Neural cell (in vitro differentiated cells): ENCODE data around the gene VMP1. TPM values are rescaled to one million over a fixed set of nuclear protein-coding genes. Genes with fewer than 3 reads are reported as not detected.

ENCODE experiments used
- H2AFZ ChIP-seq: fragments of 200-600, 300-800 bp; sonication (generic), shearing (Covaris generic); 2 replicates; pipeline ENCODE4 v1.6.0; 2014; ENCODE audit warnings: low read depth, mild to moderate bottlenecking, antibody characterized with exemption, low read length, moderate library complexity
- H3F3A ChIP-seq: fragments of 200-600 bp; shearing (Covaris generic); 2 replicates; pipeline ENCODE4 v1.6.1; 2016; ENCODE audit warnings: mild to moderate bottlenecking, moderate library complexity, mixed read lengths, antibody characterized with exemption, low read length; ENCODE audit not compliant: insufficient read depth, poor library complexity, severe bottlenecking
- H3K27ac ChIP-seq: fragments of 200-600, 300-800 bp; sonication (generic), shearing (Covaris generic); 2 replicates; pipeline ENCODE4 v1.5.1; 2014; ENCODE audit warnings: mild to moderate bottlenecking, low read length, moderate library complexity
- H3K27me3 ChIP-seq: fragments of 300-800, 200-600 bp; sonication (generic), shearing (Covaris generic); 2 replicates; pipeline ENCODE4 v1.6.0; 2014; ENCODE audit warnings: mild to moderate bottlenecking, low read depth, low read length, moderate library complexity; ENCODE audit not compliant: insufficient read depth
- H3K36me3 ChIP-seq: fragments of 300-800, 200-600 bp; sonication (generic), shearing (Covaris generic); 2 replicates; pipeline ENCODE4 v1.5.1; 2014; ENCODE audit warnings: mild to moderate bottlenecking, antibody characterized with exemption, low read length, moderate library complexity; ENCODE audit not compliant: insufficient read depth
- H3K4me2 ChIP-seq: fragments of 300-800, 200-600 bp; sonication (generic), shearing (Covaris generic); 2 replicates; pipeline ENCODE4 v1.6.0; 2014; ENCODE audit warnings: mild to moderate bottlenecking, low read length
- H3K4me3 ChIP-seq: fragments of 300-800, 200-600 bp; sonication (generic), shearing (Covaris generic); 2 replicates; pipeline ENCODE4 v1.5.1; 2014; ENCODE audit warnings: mild to moderate bottlenecking, low read length, moderate library complexity
- H3K79me2 ChIP-seq: fragments of 200-600 bp; shearing (Covaris generic); replicated peaks from 2 replicates; pipeline ENCODE4 v1.6.0; 2014; ENCODE audit warnings: mild to moderate bottlenecking, low read length, moderate library complexity; ENCODE audit not compliant: insufficient read depth
- H3K9ac ChIP-seq: fragments of 300-800, 200-600 bp; sonication (generic), shearing (Covaris generic); 2 replicates; pipeline ENCODE4 v1.6.1; 2016; ENCODE audit warnings: mild to moderate bottlenecking, low read length, mixed read lengths
- H3K9me2 ChIP-seq: fragments of 200-600 bp; shearing (Covaris generic); 2 replicates; pipeline ENCODE4 v1.6.1; 2016; ENCODE audit warnings: mild to moderate bottlenecking, low read length, mixed read lengths; ENCODE audit not compliant: insufficient read depth
- H3K9me3 ChIP-seq: fragments of 200-600, 300-800 bp; sonication (generic), shearing (Covaris generic); 2 replicates; pipeline ENCODE4 v1.6.1; 2016; ENCODE audit warnings: mild to moderate bottlenecking, mixed run types, low read length, moderate library complexity, mixed read lengths
- H4K20me1 ChIP-seq: fragments of 200-600 bp; shearing (Covaris generic); 2 replicates; pipeline ENCODE4 v1.6.1; 2016; ENCODE audit warnings: mild to moderate bottlenecking, mixed run types; ENCODE audit not compliant: insufficient read depth
- CTCF ChIP-seq: fragments of 450-650 bp; IDR thresholded peaks from 2 replicates; pipeline ENCODE4 v1.5.1; 2014; ENCODE audit warnings: antibody characterized with exemption, mild to moderate bottlenecking, moderate library complexity; ENCODE audit not compliant: poor library complexity, severe bottlenecking
- EP300 ChIP-seq: fragments of 450-650 bp; conservative IDR thresholded peaks from 2 replicates; pipeline ENCODE4 v1.6.1; 2014; ENCODE audit warnings: antibody characterized with exemption, mild to moderate bottlenecking, moderate library complexity; ENCODE audit not compliant: poor library complexity, severe bottlenecking
- EZH2 ChIP-seq: fragments of 200-600, 300-800 bp; shearing (Covaris generic), sonication (generic); IDR thresholded peaks from 2 replicates; pipeline ENCODE4 v1.6.1; 2014; ENCODE audit warnings: antibody characterized with exemption, low read length, borderline replicate concordance, mild to moderate bottlenecking; ENCODE audit not compliant: insufficient read depth, poor library complexity, severe bottlenecking
- MXI1 ChIP-seq: fragments of 450-650 bp; conservative IDR thresholded peaks from 2 replicates; pipeline ENCODE4 v1.6.1; 2014; ENCODE audit warnings: antibody characterized with exemption, mild to moderate bottlenecking; ENCODE audit not compliant: poor library complexity, severe bottlenecking
- POLR2AphosphoS5 ChIP-seq: IDR thresholded peaks from 2 replicates; pipeline ENCODE4 v1.6.1; 2012
- RAD21 ChIP-seq: fragments of 450-650 bp; conservative IDR thresholded peaks from 2 replicates; pipeline ENCODE4 v1.6.1; 2014; ENCODE audit warnings: antibody characterized with exemption, mild to moderate bottlenecking, moderate library complexity
- REST ChIP-seq: IDR thresholded peaks from 2 replicates; pipeline ENCODE4 v1.6.1; 2012; ENCODE audit warnings: borderline replicate concordance
- SMC3 ChIP-seq: fragments of 450-650 bp; conservative IDR thresholded peaks from 2 replicates; pipeline ENCODE4 v1.6.1; 2014; ENCODE audit warnings: antibody characterized with exemption, mild to moderate bottlenecking, moderate library complexity; ENCODE audit not compliant: poor library complexity
- TAF1 ChIP-seq: IDR thresholded peaks from 2 replicates; pipeline ENCODE4 v1.6.1; 2012; ENCODE audit warnings: low read depth
- polyA plus RNA-seq: library from polyadenylated mRNA; depleted of rRNA; stranded (reverse); fragments of >200 nt; gene quantifications from 2 replicates; pipeline ENCODE4 v1.2.3, GENCODE V29; 2014

Gene VMP1
- polyA plus RNA-seq, 1 donor from 2014 or later, result 75.9 TPM

- TF ChIP-seq RAD21 (no peak), SMC3 (no peak), EP300 (no peak)
- no peaks in the 10 kb centered on the region for H3K9me2 ChIP-seq
These were observed 59.7 kb downstream of the VMP1 start for GRCh38 chr17:59767176-59767575.

GRCh38 chr17:59769887-59770286 lies 62.4 kb downstream of the VMP1 start:
- Histone ChIP-seq H3K27ac (no peak overlapping the region), H3K9me2 (no peaks in the 10 kb centered on the region), H3K36me3 (no peaks in the 10 kb centered on the region), H3K4me2 (no peak overlapping the region), H3F3A (no peaks in the 10 kb centered on the region), H4K20me1 (no peaks in the 10 kb centered on the region), H3K9me3 (no peaks in the 10 kb centered on the region), H3K9ac (no peak overlapping the region), H3K27me3 (no peaks in the 10 kb centered on the region), H3K79me2 (no peaks in the 10 kb centered on the region), H3K4me3 (no peak overlapping the region), H2AFZ (no peak overlapping the region)
- no peak for TF ChIP-seq MXI1
- no peak for TF ChIP-seq POLR2AphosphoS5
- TF ChIP-seq CTCF, result no peak
- TF ChIP-seq SMC3, result no peak
- TF ChIP-seq RAD21, result no peak
- no peak for TF ChIP-seq EP300
- no peak for TF ChIP-seq EZH2
- no peak for TF ChIP-seq REST

More at GRCh38 chr17:59767176-59767575, 59.7 kb downstream of the VMP1 start:
- no peak overlapping the region for H3K4me3 ChIP-seq
- H3K4me2 ChIP-seq, result no peak overlapping the region
- H3K9me3 ChIP-seq, result no peaks in the 10 kb centered on the region
- no peak overlapping the region for H2AFZ ChIP-seq
- H3K9ac ChIP-seq, result no peak overlapping the region
- H3K79me2 ChIP-seq, result no peaks in the 10 kb centered on the region
- H3K27ac ChIP-seq, result no peak overlapping the region
- H3F3A ChIP-seq, result no peaks in the 10 kb centered on the region
- H4K20me1 ChIP-seq, result no peaks in the 10 kb centered on the region
- no peaks in the 10 kb centered on the region for H3K27me3 ChIP-seq
- H3K36me3 ChIP-seq, result no peaks in the 10 kb centered on the region

- Histone ChIP-seq H3K4me3 (no peak overlapping the region), H3K36me3 (peaks cover 4% of the 10 kb centered on the region), H3K27ac (no peak overlapping the region), H2AFZ (no peak overlapping the region), H3K9me3 (no peaks in the 10 kb centered on the region), H3K9me2 (no peaks in the 10 kb centered on the region), H4K20me1 (no peaks in the 10 kb centered on the region), H3K27me3 (no peaks in the 10 kb centered on the region), H3K9ac (no peak overlapping the region), H3K79me2 (no peaks in the 10 kb centered on the region), H3F3A (no peaks in the 10 kb centered on the region), H3K4me2 (no peak overlapping the region)
- TF ChIP-seq MXI1, result no peak
- no peak for TF ChIP-seq EP300
- no peak for TF ChIP-seq CTCF
- TF ChIP-seq TAF1, result no peak
- TF ChIP-seq RAD21, result no peak
- TF ChIP-seq REST, result no peak
- TF ChIP-seq EZH2, result no peak
- no peak for TF ChIP-seq SMC3
These were observed 63.6 kb downstream of the VMP1 start for GRCh38 chr17:59771093-59771492.
